Mesodermal cell (in vitro differentiated cells): ENCODE results near the gene GPX2.

Experiments
- H3K27ac ChIP-seq: 2 replicates; pipeline ENCODE4 v1.7.0; 2013; ENCODE audit warnings: mild to moderate bottlenecking, low read depth, low read length, moderate library complexity; ENCODE audit not compliant: severe bottlenecking
- H3K36me3 ChIP-seq: 2 replicates; pipeline ENCODE4 v1.7.1; 2013; ENCODE audit warnings: mild to moderate bottlenecking, low read length, moderate library complexity; ENCODE audit not compliant: control insufficient read depth, insufficient read depth
- H3K4me1 ChIP-seq: one replicate; pipeline ENCODE4 v1.7.1; 2013; ENCODE audit warnings: mild to moderate bottlenecking, low read length; ENCODE audit not compliant: insufficient read depth, control insufficient read depth, poor library complexity, severe bottlenecking
- H3K4me3 ChIP-seq: 2 replicates; pipeline ENCODE4 v1.7.0; 2013; ENCODE audit warnings: low read length, control low read depth, mild to moderate bottlenecking; ENCODE audit not compliant: insufficient read depth, poor library complexity, severe bottlenecking; ENCODE audit errors: extremely low read depth
- H3K9me3 ChIP-seq: 2 replicates; pipeline ENCODE4 v1.7.1; 2013; ENCODE audit warnings: mild to moderate bottlenecking, low read length, moderate library complexity; ENCODE audit not compliant: control insufficient read depth
- WGBS, 2 experiments: methylation state at CpG; one replicate each; pipeline ENCODE4 v1.1.5; 2013; ENCODE audit warnings: missing lambda C conversion rate in 2 of 2; ENCODE audit not compliant: insufficient coverage in 2 of 2; 5-methylcytosine and 5-hydroxymethylcytosine counted together

The GPX2 gene

DNA sequence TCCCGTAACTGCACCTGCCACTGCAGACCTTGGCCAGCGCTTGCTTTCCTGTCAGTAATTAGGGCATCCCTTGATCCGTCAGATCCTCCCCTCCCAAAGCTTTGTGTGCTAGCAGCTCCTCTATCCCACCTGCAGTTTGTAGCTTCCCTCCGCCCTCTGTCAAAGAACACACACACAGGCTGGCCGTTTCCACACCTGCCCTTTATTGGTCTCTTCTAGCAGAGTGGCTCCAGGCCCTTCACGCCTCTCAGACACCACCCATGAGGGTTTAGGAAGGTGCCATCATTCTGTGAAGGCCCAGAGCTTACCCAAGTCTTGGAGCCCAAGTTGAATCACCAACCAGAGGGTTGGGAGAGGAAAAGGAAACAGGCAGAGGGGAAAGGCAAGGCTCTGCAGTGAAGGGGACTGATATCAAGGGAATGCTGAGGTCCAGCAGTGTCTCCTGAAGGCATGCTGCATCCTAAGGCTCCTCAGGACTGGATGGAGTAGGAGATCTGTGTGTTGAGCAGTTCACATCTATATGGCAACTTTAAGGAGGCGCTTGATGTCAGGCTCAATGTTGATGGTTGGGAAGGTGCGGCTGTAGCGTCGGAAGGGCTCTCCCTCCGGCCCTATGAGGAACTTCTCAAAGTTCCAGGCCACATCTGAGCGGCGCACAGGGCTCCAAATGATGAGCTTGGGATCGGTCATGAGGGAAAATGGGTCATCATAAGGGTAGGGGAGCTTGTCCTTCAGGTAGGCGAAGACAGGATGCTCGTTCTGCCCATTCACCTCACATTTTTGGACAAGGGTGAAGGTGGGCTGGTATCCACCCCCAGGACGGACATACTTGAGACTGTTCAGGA lies 3.4 kb downstream of the GPX2 start:
- H3K4me1 ChIP-seq = no peaks in the 10 kb centered on the region
- H3K9me3 ChIP-seq = no peaks in the 10 kb centered on the region
- 93 to 96% methylated on average over 15 to 16 of the region's 17 CpGs for WGBS, 2 experiments
- peaks cover 5% of the 10 kb centered on the region for H3K36me3 ChIP-seq
- H3K4me3 ChIP-seq = no peak overlapping the region
- H3K27ac ChIP-seq = no peak overlapping the region

DNA sequence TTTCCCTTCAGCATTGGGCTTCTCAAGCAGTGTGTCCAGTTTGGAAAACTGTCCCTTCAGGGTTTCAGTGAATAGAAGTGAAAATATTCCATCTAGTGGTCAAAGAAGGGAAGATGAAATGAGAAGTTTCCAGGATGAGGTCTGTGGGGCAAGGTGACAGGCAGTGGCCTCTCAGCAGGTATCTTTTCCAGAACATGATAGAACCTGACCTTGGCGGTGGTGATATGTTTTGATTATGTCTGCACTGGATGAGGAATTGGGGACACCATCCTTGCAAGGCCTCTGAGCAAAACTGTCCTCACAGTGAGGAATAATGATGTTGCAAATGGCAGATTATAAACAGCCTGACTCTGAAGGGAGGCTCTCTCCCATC lies 4.7 kb downstream of the GPX2 start:
- H3K4me3 ChIP-seq = no peak overlapping the region
- 83 to 100% methylated on average over 1 of the region's 1 CpG for WGBS, 2 experiments
- peaks cover 12% of the 10 kb centered on the region for H3K36me3 ChIP-seq
- H3K9me3 ChIP-seq = no peaks in the 10 kb centered on the region
- H3K4me1 ChIP-seq = no peaks in the 10 kb centered on the region
- no peak overlapping the region for H3K27ac ChIP-seq

DNA sequence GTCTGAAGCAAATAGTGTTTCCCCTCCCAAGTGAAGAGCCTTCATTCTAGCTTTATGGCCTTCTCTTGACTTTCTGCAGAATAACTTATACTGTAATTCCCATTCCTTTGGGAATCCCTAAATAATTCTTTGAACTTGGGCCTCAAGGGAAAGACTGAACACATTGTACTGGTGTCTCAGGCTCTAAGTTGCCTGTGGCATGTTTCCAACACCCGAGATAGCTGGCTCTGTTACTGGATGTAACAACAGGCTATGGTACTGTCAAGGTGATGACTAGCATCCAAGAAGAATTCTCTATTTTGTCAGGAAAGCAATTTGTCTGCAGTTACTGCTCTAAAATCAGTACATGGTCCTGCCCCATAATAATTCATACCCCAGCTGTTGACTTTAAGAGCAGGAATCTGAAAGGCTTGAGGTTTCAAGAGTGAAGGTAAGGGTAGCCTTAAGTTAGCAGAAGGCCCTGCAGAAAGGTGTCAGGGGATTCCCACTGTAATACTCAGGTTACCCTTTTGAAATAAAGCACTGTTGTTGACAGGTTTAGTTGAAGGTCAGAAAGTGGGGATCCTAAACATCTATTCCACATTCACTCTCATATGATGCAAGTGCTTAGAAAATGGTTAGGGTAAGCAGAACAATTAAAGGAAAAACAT lies 5.2 kb downstream of the GPX2 start:
- Histone ChIP-seq H3K4me1 (no peaks in the 10 kb centered on the region), H3K36me3 (peaks cover 17% of the 10 kb centered on the region), H3K4me3 (no peak overlapping the region), H3K9me3 (no peaks in the 10 kb centered on the region), H3K27ac (no peak overlapping the region)
- WGBS, 2 experiments = 89 to 100% methylated on average over 1 of the region's 1 CpG

DNA sequence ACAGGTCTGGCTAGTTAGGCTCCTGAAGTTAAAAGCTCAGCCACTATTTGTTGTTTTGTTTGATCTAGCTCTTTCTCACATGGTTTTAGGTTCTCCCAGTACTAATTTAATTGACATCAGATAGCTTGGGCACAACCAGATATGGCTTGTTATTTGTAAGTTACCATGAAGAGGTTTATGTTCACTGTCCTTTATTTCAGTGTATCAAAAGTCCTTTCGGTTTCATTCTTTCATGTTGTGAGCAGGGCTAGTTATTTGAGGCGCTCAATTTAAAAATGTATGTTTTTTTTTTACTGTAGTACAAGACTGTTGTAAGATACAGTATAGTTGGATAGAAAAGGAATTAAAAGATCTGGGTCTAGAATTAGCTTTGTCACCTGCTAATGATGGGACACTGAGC lies 7.0 kb downstream of the GPX2 start:
- H3K4me3 ChIP-seq = no peak overlapping the region
- H3K9me3 ChIP-seq = no peaks in the 10 kb centered on the region
- peaks cover 33% of the 10 kb centered on the region for H3K36me3 ChIP-seq
- no peak overlapping the region for H3K27ac ChIP-seq
- no peaks in the 10 kb centered on the region for H3K4me1 ChIP-seq
- WGBS, 2 experiments = 86 to 100% methylated on average over 2 of the region's 2 CpGs

DNA sequence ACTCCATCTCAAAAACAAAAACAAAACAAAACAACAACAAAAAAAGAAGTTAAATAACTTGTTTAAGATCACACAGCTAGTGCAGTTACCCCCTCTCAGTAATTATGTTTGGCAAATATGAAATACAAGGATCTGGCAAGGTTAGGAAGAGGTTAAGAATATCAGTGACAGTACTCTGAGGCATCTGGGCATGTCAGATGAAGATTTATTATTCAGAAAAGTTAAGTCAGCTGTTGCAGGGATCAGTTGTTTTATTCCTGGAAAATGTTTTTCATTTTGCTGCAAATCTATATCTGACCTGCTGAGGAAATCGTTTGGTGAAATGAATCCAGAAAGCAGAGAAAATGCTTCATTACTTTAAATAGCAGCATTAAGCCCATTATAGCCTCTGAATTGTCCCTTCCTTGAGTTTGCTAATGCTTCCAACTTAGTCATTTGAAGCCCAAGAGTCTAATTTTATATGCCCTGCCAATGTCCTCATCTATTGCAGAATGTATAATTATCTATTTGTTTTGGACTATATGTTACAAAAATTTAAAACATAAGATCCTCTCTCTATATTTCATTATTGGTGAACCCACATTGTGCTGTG lies 8.1 kb downstream of the GPX2 start:
- WGBS, 2 experiments = 88 to 100% methylated on average over 1 of the region's 1 CpG
- Histone ChIP-seq H3K4me1 (no peaks in the 10 kb centered on the region), H3K36me3 (peaks cover 41% of the 10 kb centered on the region), H3K9me3 (no peaks in the 10 kb centered on the region), H3K27ac (no peak overlapping the region), H3K4me3 (no peak overlapping the region)

DNA sequence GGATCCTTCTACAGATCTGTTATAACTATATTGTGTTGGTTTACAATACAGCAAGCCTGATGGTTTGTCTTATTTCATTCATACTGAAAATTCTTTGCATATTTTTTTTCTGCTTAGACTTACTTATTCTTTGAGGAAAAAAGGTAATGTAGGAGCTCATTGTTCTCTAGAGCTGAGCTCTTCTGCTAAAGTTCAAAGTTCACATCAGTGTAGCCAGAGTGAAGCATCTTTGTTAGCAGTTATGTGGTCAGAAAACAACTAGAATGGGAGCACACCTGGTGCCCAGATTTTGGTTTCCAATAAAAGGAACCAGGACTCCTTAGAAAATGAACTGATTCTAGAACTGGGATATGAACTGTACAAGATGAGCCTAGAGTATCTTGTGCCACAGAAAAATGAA lies 10.3 kb downstream of the GPX2 start:
- Histone ChIP-seq H3K9me3 (no peaks in the 10 kb centered on the region), H3K4me1 (no peaks in the 10 kb centered on the region), H3K27ac (no peak overlapping the region), H3K4me3 (no peak overlapping the region), H3K36me3 (peaks cover 59% of the 10 kb centered on the region)

DNA sequence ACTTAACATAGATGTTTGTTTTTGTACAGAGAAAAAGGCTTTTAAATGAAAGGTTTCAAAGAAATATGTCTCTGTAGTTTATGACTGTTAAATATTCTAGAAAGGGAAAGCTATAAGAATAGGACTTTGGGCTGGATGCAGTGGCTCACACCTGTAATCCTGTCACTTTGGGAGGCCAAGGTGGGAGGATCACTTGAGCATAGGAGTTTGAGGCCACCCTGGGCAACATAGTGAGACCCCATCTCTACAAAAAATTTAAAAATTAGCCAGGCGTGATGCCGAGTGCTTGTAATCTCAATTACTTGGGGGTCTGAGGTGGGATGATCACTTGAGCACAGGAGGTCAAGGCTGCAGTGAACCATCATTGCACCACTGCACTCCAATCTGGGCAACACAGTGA lies 11.4 kb downstream of the GPX2 start:
- H3K27ac ChIP-seq = no peak overlapping the region
- WGBS, 2 experiments = 90% methylated on average over 2 of the region's 2 CpGs; no CpG with 5 or more reads in 1 of the 2 experiments
- H3K36me3 ChIP-seq = peaks cover 69% of the 10 kb centered on the region

DNA sequence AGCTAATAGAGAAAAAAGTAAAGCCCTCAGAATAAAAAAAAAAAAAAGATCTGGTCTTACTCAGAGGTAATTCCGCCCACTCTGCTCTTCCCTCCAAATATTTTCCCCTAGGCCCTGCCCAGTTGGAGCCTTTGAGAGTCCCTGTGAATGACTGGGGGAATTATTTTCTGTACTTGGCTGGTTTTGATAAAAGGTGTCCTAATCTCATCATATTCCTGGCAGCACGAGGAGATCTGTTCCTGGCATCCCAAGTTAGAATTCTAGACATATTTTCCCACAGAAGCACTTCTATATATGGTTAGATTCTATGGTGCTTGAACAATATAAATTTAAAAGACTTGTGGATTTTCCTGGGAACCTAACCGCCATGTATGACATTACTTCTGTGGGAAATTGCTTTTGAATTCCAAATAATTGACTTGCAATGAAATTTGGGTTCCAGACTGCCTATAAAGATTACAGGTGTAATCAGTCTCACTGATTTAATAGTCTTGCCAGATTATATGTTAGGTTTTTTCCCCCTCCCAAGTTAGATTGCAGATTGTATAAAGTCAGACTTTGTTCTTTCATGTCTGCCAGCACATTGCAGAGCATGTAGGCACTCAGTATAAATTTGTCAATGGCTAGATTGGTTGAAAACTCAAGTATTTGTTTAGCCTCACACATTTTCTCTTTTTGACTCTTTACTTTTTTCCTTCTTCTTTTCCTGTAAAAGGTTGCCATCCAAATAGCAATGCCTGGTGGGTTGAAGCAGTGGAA lies 12.3 kb downstream of the GPX2 start:
- Histone ChIP-seq H3K4me1 (no peaks in the 10 kb centered on the region), H3K4me3 (no peak overlapping the region), H3K27ac (no peak overlapping the region), H3K36me3 (peaks cover 73% of the 10 kb centered on the region), H3K9me3 (no peaks in the 10 kb centered on the region)
- 100% methylated on average over 1 of the region's 3 CpGs for WGBS, 2 experiments

More for the DNA sequence above, 11.4 kb downstream of the GPX2 start:
- H3K4me3 ChIP-seq = no peak overlapping the region
- no peaks in the 10 kb centered on the region for H3K9me3 ChIP-seq
- no peaks in the 10 kb centered on the region for H3K4me1 ChIP-seq

DNA sequence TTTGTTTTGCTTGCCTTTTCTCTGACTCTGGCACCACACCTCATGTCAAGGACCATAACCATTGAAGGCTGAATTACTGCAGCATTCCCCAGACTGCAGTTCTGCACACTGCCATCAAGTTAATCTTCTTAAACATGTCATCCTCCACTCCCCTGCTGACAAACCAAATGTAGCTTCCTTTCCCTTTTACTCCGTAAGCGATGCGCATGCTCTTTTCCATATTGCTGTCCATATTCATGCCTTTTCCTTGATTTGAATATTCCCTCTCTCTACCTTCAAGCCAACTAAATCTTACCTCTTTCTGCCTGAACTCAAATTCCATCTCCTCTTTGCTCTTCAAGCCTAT lies 13.6 kb downstream of the GPX2 start:
- peaks cover 77% of the 10 kb centered on the region for H3K36me3 ChIP-seq
- 96% methylated on average over 3 of the region's 3 CpGs for WGBS, 2 experiments
- H3K4me1 ChIP-seq = no peaks in the 10 kb centered on the region
- H3K9me3 ChIP-seq = no peaks in the 10 kb centered on the region
- no peak overlapping the region for H3K4me3 ChIP-seq
- H3K27ac ChIP-seq = no peak overlapping the region

DNA sequence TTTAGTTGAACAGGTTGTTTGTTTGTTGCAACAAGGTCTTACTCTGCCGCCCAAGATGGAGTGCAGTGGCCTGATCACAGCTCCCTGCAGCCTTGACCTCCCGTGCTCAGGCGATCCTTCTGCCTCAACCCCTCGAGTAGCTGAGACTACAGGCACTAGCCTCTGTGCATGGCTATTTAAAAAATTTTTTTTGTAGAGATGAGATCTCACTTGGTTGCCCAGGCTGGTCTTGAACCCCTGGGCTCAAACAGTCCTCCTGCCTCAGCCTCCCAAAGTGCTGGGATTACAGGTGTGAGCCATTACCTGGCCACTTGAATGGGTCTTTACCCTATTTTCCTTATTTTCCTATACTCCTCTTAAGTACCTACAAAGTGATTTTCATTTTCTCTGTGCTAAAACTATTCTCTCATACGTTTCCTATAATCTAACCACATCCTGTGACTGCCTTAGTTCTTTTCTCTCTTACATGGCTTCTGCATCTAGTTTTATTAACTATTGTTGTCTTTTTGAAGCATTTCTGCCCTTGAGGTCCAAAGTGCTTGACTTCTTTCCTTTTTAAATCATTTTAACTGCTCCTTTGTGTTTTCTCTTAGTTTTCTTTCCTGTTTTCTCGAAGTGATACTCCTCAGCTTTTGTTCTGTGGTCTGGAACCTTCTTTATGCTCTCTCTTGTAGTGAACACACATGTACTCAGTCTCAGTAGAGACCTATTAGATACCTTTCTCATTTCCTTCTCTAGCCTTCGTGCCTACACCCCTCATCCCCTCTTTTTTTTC lies 14.1 kb downstream of the GPX2 start:
- H3K9me3 ChIP-seq = no peaks in the 10 kb centered on the region
- 92 to 94% methylated on average over 6 to 7 of the region's 7 CpGs for WGBS, 2 experiments
- peaks cover 76% of the 10 kb centered on the region for H3K36me3 ChIP-seq
- no peak overlapping the region for H3K27ac ChIP-seq
- H3K4me1 ChIP-seq = no peaks in the 10 kb centered on the region
- H3K4me3 ChIP-seq = no peak overlapping the region
